ENCODE data around the gene MTMR3.

DNA sequence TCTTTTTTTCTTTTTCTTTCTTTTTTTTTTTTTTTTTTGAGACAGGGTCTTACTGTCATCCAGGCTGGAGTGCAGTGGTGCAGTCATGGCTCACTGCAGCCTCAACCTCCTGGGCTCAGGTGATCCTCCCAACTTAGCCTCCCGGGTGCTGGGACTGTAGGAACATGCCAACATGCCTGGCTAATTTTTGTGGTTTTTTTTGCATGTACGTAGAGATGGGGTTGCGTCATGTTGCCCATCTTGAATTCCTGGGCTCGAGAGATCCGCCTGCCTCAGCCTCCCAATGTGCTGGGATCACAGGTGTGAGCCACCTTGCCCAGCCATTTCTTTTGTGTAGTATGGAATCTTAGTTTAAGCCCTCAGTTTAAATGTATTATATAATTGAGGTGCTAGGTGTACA, 20.4 kb downstream of the MTMR3 start:
- no peak for TF ChIP-seq TAF1 (IDR thresholded peaks at IDR 0.05; ENCODE audit: borderline replicate concordance, insufficient read depth, low read length)
- no peak for TF ChIP-seq POLR2AphosphoS5 (IDR thresholded peaks at IDR 0.05; ENCODE audit: low read depth, low read length)
- no peak for TF ChIP-seq REST (IDR thresholded peaks at IDR 0.05; ENCODE audit: insufficient read depth in 1 of 2, low read depth in 2 of 2, low read length in 2 of 2)

Data from PFSK-1 (cell line).